HG03521 (cell line): ENCODE measurements around the gene LRWD1.
"Not testable (repeated sequence)": the region's sequence is repeated elsewhere in the genome, so short reads cannot be mapped to it uniquely, and the experiment has no call there.

ENCODE experiments used
- ATAC-seq: cut with Tn5 transposase; IDR thresholded peaks from one replicate; pipeline ENCODE4 v1.9.1; 2021; ENCODE audit warnings: mild to moderate bottlenecking, moderate library complexity; ENCODE audit not compliant: unreplicated experiment

Gene LRWD1

DNA sequence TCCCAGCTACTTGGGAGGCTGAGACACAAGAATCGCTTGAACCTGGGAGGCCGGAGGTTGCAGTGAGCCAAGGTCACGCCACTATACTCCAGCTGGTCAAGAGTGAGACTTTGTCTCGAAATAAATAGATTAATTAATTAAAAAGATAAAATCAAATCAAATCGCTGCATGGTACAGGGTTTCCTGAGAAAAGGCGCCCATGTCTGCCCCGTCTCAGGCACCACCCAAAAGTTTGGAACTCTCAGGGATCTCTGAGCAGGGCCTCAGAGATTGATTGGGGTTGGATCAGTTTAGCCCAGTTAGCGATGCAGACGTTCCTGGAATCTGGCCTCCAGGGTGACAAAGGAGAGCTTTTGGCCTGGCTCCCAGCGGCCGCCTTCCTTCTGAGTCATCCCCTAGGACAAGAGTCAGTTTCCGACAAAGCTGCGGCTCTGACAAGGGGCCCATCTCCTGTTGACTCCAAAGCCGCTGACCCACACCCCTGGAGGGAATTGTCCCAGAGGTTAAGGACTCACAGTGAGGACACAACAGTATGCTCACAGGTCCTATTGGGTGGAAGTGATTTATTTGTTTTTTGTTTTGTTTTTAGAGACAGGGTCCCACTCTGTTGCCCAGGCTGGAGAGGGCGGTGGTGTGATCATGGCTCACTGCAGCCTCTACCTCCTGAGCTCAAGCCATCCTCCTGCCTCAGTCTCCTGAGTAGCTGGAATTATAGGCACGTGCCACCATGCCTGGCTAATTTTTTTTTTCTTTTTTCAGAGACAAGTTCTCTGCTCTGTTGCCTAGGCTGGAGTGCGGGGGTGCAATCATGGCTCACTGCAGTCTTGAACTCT lies 24.6 kb upstream of the LRWD1 start:
- no peak for ATAC-seq

DNA sequence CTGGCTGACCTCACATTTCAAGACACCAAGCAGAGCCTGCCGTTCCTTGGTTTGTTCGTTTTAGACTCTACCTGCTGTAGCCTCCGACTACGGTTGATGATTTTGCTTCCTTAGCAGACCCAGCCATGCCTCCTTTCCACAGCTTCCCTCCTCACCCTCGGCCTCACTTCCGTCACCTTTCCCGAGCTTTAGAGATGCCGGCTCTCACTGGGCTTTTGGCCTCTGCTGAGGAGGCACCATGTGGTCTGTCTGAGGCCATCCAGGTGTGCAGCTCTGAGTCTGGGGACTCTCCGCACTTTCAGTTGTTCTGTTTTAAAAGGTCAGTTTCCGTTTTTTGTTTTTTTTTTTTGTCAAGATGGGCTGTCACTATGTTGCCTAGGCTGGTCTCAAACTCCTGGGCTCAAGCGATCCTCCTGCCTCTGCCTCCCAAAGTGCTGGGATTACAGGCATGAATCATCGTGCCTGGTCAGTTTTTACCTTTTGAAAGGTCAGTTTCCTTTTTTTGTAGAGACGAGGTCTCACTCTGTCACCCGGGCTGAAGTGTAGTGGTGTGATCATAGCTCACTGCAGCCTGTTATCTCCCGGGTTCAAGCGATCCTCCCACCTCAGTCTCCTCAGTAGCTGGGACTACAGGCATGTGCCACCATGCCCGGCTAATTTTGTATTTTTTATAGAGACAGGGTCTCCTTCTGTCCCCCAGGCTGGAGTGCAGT lies 19.7 kb upstream of the LRWD1 start:
- peak; percentile 44 for ATAC-seq

- no peak for ATAC-seq
Observed at GRCh38 chr7:102445674-102446071, 19.1 kb upstream of the LRWD1 start.

GRCh38 chr7:102446387-102447156 lies 18.2 kb upstream of the LRWD1 start:
- ATAC-seq = no peak

DNA sequence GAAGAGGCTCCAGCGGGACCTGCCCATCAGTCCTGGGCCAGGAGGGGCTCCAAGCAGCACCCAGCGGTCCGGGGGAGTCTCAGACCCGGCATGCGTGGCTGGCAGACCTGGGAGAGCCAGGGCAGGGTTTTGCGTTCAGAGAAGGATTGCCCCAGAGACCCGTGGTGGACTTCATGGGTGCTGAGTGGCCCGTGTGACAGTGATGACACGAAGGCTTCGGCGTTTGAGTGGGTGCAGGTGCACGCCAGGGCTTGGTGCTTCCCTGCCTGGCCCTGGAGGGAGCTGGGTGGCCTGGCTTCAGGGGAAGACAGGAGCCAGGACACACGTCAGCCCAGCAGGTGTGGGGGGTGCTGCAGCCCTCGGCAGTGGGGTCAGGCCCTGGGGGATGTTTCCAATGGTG lies 17.5 kb upstream of the LRWD1 start:
- ATAC-seq = no peak

DNA sequence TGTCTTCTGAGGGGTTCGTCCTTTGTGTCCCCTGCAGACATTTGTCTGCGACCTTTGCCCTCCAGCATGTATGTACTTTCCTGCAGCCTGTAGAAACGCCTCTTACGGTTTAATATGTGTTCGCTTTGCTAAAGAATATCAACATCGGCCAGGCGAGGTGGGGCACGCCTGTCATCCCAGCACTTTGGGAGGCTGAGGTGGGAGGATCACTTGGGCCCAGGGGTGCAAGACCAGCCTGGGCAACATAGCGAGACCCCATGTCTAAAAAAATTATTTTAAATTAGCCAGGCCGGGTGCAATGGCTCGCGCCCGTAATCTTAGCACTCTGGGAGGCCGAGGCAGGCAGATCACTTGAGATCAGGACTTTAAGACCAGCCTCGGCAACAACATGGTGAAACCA lies 15.6 kb upstream of the LRWD1 start:
- ATAC-seq = no peak

GRCh38 chr7:102450242-102450641 lies 14.5 kb upstream of the LRWD1 start:
- no peak for ATAC-seq

DNA sequence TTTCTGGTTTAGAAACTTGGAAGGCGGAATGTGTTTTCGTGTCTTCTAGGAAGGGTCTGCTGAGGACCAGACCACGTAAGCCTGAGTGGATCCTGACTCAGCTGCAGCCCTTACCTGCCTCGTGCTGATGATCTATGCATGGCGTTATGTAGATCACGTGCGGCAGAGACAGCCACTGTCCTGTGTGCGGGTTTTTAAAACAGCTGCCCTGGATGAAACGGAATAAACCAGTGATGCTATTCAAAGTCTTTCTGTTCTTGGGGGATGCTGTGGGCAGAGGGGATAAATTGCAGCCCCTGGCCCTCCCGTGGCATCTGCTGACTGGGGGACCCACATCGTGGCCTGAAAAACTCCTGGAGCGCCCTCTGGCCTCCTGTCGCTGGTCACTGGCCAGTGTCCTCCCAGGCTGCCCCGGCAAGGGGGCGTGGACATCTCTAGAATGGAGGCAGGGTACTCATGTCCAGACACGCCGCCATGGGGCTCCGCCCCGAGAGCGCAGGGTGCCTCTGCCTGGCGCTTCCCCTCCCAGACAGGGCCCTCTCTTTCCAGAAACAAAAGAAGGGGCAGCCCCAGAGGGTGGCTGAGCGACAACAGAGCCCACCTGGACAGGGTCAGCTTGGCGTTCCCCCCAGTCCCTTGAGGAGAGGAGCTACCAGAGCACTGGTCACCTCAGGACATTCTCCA lies 13.3 kb upstream of the LRWD1 start:
- no peak for ATAC-seq

DNA sequence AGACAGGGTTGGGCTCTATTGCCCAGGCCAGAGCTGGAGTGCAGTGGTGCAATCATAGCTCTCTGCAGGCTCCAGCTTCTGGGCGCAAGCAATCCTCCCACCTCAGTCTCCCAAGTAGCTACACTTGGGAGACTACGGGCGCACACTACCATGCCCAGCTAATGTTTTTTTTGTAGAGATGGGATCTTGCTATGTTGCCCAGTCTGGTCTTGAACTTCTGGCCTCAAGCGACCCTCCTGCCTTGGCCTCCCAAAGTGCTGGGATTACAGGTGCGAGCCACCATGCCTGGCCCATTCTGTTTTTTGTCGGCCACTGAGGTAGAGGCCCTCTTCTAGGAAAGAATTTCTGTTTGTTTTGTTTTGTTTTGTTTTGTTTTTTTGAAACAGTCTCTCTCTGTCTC lies 12.3 kb upstream of the LRWD1 start:
- ATAC-seq = no peak

DNA sequence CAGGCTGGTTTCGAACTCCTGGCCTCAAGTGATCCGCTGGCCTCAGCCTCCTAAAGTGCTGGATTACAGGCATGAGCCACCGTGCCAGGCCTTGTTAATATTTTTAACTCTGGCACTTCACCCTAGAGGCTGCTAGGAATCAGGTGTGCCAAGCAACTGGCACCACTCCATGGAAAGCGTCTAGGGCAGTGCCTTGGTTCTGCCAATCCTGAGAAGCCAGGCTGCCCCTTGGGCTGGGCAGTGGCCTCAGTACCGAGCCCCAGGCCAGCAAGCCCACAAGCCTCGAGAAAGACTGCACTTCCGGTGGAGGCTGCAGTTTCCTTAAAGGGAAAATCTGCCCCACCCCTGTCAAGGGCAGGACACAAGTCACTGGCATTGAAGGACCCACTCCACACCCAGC lies 11.5 kb upstream of the LRWD1 start:
- ATAC-seq = no peak

- ATAC-seq = no peak
Observed at GRCh38 chr7:102454468-102454867, 10.3 kb upstream of the LRWD1 start.

DNA sequence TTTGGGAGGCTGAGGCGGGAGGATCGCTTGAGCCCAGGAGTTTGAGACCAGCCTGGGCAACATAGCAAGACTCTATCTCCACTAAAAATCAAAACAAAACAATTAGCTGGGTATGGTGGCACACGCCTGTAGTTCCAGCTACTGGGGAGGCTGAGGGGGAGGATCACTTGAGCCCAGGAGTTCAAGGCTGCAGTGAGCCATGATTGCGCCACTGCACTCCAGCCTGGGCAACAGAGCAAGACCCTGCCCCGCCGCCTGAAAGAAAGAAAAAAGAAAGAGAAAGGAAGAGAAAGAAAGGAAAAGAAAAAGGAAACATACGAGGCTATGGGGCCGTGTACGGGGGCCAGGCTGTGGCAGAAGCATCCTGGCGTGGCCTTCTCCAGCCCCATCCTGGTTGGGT lies 9.9 kb upstream of the LRWD1 start:
- ATAC-seq = not testable (repeated sequence)

DNA sequence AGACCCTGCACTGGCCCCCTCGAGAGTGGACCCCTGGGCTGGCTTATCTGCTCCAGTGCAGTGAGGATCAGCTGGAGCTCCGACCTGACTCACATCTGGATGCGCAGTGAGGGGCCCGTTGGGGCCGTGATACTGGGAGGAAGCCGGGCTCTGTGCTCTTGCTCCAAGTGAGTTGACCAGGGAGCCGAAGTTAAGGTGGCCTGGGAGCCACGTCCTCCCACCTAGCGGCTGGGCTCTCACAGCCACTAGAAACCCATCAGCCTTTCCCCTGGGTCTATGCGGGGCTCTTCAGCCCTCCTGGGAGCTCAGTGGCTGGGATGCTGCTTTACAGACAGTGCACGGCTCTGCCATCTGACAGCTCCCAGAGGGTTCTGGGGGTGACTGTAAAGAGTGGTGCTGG lies 9.2 kb upstream of the LRWD1 start:
- ATAC-seq = no peak

DNA sequence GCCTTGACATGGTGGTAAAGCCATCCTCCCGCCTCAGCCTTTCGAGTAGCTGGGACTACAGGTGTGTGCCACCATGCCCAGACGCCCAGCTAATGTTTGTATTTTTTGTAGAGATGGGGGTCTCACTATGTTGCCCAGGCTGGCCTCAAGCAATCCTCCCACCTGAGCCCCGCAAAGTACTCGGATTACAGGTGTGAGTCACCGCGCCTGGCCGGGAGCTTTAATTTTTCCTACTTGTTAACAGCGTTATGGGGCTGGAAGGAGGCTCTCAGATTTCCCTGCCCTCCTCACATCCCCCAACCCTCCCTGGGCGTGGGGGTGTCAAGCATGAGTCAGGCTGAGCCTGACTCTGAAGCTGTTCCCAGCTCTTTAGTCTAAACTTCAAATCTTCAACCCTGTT lies 8.5 kb upstream of the LRWD1 start:
- ATAC-seq = no peak

DNA sequence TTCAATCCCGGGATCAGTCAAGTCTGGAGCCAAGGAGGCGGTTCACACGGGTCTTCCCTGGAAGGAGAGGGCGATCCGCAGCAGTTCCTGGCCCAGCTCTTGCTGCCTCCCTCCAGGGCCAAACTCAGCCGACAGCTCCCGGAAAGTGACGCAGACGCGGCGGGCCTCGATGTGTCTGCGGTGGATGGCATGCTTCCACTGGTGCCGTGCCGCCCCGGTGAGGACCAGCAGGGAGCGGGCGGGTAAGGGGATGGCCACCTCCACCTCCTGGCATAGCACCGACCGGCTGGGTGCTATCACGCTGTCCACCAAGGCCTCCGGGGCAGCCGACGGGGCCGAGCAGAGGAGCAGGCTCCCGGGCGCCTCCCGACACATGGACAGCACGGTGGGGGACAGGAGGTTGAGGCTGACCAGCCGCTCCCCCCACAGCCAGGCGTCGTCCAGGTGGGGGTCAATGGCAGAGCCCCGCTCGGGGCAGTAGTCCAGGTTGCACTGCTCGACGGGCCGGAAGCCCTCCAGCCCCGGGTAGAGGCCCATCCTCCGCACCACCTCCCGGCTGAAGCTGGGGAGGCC lies 7.3 kb upstream of the LRWD1 start:
- no peak for ATAC-seq

DNA sequence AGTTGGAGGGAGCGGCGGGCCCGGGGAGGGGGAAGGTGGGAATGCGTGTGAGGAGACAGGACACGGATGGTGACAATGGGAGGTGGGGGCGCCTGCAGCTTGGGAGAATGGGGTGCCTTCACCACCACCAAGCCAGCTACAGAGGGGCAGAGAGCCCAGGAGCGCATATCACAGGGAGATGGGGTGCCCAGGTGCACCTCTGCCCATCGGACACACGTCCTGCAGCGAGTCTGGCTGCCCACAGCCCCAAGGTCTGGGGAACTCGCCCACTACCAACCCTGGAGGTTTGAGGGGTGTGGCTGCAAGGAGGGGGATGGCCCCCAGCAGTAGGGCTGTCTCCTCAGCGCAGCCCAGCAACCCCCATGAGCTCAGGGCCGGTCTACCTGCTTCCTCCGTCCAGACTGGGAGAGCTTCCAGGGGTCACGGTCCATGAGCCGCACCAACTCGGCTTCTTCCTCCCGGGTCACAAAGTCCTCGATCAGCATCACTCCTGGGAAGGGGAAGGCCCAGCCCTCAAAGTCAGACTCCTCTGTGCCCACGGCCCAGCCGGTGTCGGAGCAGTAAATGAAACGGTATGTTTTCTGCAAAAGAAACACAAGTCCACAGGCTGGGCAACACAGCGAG lies 5.5 kb upstream of the LRWD1 start:
- no peak for ATAC-seq

DNA sequence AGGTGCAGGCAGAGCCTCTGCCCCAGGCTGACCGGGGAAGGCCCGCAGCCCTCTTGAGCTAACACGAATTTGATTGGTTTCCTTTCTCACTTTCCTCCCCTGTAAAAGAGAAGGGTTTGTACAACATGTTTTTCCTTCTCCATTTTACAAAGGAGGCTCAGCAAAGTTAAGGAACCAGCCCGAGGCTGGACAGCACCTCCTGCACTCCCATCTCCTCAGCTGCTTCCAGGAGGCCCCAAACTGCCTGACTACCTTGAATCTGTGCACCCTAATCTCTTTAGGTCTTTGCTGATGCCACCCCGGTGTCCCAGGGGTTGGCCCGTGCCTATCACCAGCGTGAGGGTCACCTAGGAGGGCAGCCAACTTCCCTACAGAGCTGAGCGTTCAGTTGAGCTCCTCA lies 4.3 kb upstream of the LRWD1 start:
- ATAC-seq = no peak

GRCh38 chr7:102463841-102464576 lies 775 bp upstream of the LRWD1 start:
- ATAC-seq = no peak

DNA sequence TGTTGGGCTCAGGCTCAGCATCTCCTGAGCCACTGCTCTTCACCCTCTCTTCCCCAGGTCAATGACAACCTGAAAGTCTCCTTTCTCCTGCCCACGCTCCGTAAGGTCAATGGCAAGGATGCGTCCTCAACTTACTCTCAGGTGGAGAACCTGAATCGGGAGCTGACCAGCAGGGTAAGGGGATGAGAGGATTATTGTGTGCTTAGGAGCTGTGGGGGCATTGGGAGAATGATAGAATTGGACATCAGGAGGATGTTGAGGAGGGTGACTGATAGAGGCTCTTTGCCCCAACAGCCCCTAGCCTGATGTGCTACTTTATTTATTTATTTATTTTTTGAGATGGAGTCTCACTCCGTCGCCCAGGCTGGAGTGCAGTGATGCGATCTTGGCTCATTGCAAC lies 1.3 kb downstream of the LRWD1 start:
- ATAC-seq = no peak
